ENCODE measurements around the gene B3GNT3. TPM values are rescaled to one million over a fixed set of nuclear protein-coding genes. Genes with fewer than 3 reads are reported as not detected.

The B3GNT3 gene
- total and polyA plus RNA-seq, 2 of the 8 experiments (the other 6 are each of a cell fraction or from before 2014, with no cell fraction given): 1.5 TPM

DNA sequence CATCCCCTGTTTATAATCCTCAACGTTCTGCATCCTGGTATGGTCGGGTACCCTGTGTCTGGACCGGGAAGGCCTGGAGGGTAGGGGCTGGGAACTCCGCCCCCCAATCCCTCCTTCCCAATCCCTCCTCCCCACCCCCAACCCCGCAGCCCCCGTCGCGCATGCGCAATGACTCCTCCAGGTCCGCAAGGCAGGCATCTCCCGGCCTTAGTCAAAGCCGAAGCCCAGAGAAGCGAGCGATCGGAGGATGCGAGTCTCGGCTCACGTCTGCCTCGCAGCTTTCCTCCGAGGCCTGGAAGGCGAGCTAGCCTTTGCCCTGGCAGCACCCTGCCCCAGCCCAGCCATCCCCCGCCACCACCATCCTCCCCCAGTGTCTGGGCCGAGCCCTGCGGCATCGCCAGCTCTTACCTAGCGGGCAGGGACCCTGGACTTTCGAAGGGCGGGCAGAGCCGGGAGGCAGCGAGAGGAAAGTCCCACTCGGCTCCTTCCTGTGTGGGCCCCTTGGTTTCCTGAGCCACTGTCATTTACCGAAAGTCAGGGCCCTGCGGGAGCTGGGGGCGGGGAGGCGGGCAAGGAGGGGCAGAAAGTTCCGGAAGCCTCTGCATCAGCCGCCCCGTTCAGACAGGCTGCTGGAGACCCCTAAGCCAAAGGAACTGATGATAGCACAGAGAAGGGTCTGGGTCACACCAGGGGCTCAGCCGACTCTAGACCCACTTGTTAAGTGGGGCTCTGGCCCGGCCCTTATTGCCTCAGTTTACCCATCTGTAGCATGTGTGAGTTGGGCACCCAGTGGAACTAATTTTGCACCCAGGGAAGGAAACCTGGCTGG is 52.8 kb downstream of the B3GNT3 start, which contains the start of gene JAK3 (continued):
- TF ChIP-seq, protein P1, sequence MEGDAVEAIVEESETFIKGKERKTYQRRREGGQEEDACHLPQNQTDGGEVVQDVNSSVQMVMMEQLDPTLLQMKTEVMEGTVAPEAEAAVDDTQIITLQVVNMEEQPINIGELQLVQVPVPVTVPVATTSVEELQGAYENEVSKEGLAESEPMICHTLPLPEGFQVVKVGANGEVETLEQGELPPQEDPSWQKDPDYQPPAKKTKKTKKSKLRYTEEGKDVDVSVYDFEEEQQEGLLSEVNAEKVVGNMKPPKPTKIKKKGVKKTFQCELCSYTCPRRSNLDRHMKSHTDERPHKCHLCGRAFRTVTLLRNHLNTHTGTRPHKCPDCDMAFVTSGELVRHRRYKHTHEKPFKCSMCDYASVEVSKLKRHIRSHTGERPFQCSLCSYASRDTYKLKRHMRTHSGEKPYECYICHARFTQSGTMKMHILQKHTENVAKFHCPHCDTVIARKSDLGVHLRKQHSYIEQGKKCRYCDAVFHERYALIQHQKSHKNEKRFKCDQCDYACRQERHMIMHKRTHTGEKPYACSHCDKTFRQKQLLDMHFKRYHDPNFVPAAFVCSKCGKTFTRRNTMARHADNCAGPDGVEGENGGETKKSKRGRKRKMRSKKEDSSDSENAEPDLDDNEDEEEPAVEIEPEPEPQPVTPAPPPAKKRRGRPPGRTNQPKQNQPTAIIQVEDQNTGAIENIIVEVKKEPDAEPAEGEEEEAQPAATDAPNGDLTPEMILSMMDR (IDR thresholded peaks at IDR 0.05; ENCODE audit: control extremely low read depth in 1 of 3, insufficient read depth in 1 of 3, low read depth in 1 of 3, low read length in 3 of 3): no peak
- no peak for TF ChIP-seq CHD2 (IDR thresholded peaks at IDR 0.05; ENCODE audit: low read length)
- TF ChIP-seq, protein P2, sequence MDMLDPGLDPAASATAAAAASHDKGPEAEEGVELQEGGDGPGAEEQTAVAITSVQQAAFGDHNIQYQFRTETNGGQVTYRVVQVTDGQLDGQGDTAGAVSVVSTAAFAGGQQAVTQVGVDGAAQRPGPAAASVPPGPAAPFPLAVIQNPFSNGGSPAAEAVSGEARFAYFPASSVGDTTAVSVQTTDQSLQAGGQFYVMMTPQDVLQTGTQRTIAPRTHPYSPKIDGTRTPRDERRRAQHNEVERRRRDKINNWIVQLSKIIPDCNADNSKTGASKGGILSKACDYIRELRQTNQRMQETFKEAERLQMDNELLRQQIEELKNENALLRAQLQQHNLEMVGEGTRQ (IDR thresholded peaks at IDR 0.05; ENCODE audit: low read length): no peak
- TF ChIP-seq EP300 (IDR thresholded peaks at IDR 0.05; ENCODE audit: borderline replicate concordance in 1 of 2, low read depth in 2 of 2, low read length in 2 of 2): no peak
- TF ChIP-seq, protein P3, sequence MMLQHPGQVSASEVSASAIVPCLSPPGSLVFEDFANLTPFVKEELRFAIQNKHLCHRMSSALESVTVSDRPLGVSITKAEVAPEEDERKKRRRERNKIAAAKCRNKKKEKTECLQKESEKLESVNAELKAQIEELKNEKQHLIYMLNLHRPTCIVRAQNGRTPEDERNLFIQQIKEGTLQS (IDR thresholded peaks at IDR 0.05; ENCODE audit: insufficient read depth, low read depth, low read length): no peak
- TF ChIP-seq CREB1 (IDR thresholded peaks at IDR 0.05): no peak; the same call in 1 of the 2 replicates
- TF ChIP-seq, protein P4, sequence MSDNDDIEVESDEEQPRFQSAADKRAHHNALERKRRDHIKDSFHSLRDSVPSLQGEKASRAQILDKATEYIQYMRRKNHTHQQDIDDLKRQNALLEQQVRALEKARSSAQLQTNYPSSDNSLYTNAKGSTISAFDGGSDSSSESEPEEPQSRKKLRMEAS (IDR thresholded peaks at IDR 0.05): peak; percentile 57; the same call in 1 of the 2 replicates
- 0 out of 2 replicates have a peak, but pooled peaks have one; percentile 52 for TF ChIP-seq TAF1 (IDR thresholded peaks at IDR 0.05; ENCODE audit: low read depth, low read length)
- TF ChIP-seq EZH2 (IDR thresholded peaks at IDR 0.05; ENCODE audit: low read depth, low read length, severe bottlenecking): no peak
- TF ChIP-seq SP1 (IDR thresholded peaks at IDR 0.05; ENCODE audit: low read depth, low read length): no peak
